ENCODE results near the gene DGKI. TPM values are rescaled to one million over a fixed set of nuclear protein-coding genes. Genes with fewer than 3 reads are reported as not detected.

DGKI gene
- total RNA-seq, 1 donor from 2014 or later: 1.3 TPM

GRCh38 chr7:137342265-137342664 lies 504.5 kb downstream of the DGKI start:
- no peak overlapping the region for H3K27ac ChIP-seq (replicated peaks)
- no peak for TF ChIP-seq CTCF (IDR thresholded peaks at IDR 0.05; ENCODE audit: borderline replicate concordance)
- H3K9me3 ChIP-seq (replicated peaks): no peaks in the 10 kb centered on the region
- no peak for DNase-seq
- peaks cover 30% of the 10 kb centered on the region for H3K27me3 ChIP-seq (ENCODE audit: low read depth)
- H3K4me1 ChIP-seq: peaks cover 6% of the 10 kb centered on the region
- intact Hi-C loops (cut with micrococcal nuclease): no loop called here
- peak overlapping the region; percentile 63 for H3K4me3 ChIP-seq
- no peaks in the 10 kb centered on the region for H3K36me3 ChIP-seq

DNA sequence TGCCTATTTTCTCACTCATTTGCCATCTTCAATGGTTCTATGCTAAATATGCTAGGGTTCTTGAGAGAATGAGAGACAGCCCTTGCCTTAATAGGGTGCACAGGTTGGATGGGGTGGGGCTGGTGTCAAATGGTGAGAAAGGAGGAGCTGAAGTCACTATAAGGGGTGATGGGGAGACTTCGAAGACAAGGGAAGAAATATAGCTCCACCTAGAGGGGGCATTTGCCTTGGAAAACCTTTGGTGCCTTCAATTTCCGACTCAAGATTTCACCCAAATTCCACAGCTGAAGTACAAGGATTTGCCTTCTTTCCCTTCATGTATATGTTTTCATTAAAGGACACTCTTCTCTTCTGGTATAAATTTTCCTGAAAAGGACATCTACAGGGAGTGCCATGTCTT lies 508.9 kb downstream of the DGKI start:
- TF ChIP-seq CTCF (IDR thresholded peaks at IDR 0.05; ENCODE audit: borderline replicate concordance): no peak
- Histone ChIP-seq H3K4me1 (no peaks in the 10 kb centered on the region), H3K4me3 (no peak overlapping the region), H3K36me3 (no peaks in the 10 kb centered on the region), H3K9me3 (replicated peaks) (peaks cover 5% of the 10 kb centered on the region), H3K27me3 (ENCODE audit: low read depth) (no peaks in the 10 kb centered on the region), H3K27ac (replicated peaks) (no peak overlapping the region)
- DNase-seq: no peak
- intact Hi-C loops (cut with micrococcal nuclease): no loop called here

- Histone ChIP-seq H3K9me3 (replicated peaks) (peaks cover 5% of the 10 kb centered on the region), H3K27ac (replicated peaks) (no peak overlapping the region), H3K4me3 (no peak overlapping the region), H3K36me3 (no peaks in the 10 kb centered on the region), H3K4me1 (no peaks in the 10 kb centered on the region), H3K27me3 (ENCODE audit: low read depth) (no peaks in the 10 kb centered on the region)
- intact Hi-C loops (cut with micrococcal nuclease): no loop called here
- no peak for TF ChIP-seq CTCF (IDR thresholded peaks at IDR 0.05; ENCODE audit: borderline replicate concordance)
- no peak for DNase-seq
Measured at GRCh38 chr7:137335814-137336213, 511.0 kb downstream of the DGKI start.

DNA sequence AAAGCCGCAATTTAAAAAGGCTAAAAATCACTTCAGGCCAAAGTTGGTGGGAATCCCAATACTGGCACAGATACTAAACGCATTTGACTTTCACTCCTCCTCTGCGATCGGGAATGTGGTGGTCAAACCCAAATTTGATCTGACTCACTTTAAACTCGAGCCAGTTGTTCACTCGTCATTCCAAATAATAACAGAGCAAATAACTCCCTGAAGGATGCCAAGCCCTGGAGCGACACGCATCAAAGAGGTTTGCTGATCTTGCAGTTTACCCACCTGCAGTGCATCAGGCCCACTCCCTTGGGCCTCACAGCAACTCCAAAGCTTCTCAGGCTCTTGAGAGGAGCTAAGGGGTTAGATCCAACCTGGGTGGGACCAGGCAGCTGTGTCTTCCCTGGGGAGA lies 515.4 kb downstream of the DGKI start:
- intact Hi-C loops (cut with micrococcal nuclease): no loop called here

More for the DNA sequence above, 515.4 kb downstream of the DGKI start:
- no peak for TF ChIP-seq CTCF (IDR thresholded peaks at IDR 0.05; ENCODE audit: borderline replicate concordance)
- no peak overlapping the region for H3K27ac ChIP-seq (replicated peaks)
- no peaks in the 10 kb centered on the region for H3K36me3 ChIP-seq
- H3K9me3 ChIP-seq (replicated peaks): peaks cover 5% of the 10 kb centered on the region
- DNase-seq: no peak
- H3K4me1 ChIP-seq: no peaks in the 10 kb centered on the region
- H3K4me3 ChIP-seq: no peak overlapping the region
- H3K27me3 ChIP-seq (ENCODE audit: low read depth): no peaks in the 10 kb centered on the region

Other genes starting within 250 kb of the DGKI start
- gene CREB3L2, start 155.1 kb upstream of the DGKI start, total RNA-seq: 28.9 TPM
- gene AKR1D1, start 229.5 kb upstream of the DGKI start, total RNA-seq: not detected

Measured in left ventricle myocardium inferior (tissue), 1 donor.